ENCODE results near the gene ALDH4A1. TPM values are rescaled to one million over a fixed set of nuclear protein-coding genes. Genes with fewer than 3 reads are reported as not detected.

The ALDH4A1 gene
- total RNA-seq, 4 donors from 2014 or later = 25.1 to 29.5 (median 27.2) TPM

GRCh38 chr1:18927082-18927653 lies 24.8 kb upstream of the ALDH4A1 start:
- Histone ChIP-seq H3K4me3 (no peak overlapping the region), H3K27ac (replicated peaks in 1 of 4) (peak overlapping the region; percentile 59 to 73 (median 69)), H3K4me1 (peaks cover 59 to 89% (median 75%) of the 10 kb centered on the region in 4 donors), H3K27me3 (no peaks in the 10 kb centered on the region), H3K9me3 (no peaks in the 10 kb centered on the region), H3K36me3 (no peaks in the 10 kb centered on the region)
- intact Hi-C loops (cut with DNase I) = no loop called here
- no peak for DNase-seq (ENCODE audit: extremely low spot score)
- TF ChIP-seq EP300 (IDR thresholded peaks at IDR 0.05) (no peak), CTCF (IDR thresholded peaks at IDR 0.05) (no peak), POLR2AphosphoS5 (IDR thresholded peaks at IDR 0.05) (no peak), POLR2A (IDR thresholded peaks at IDR 0.05; ENCODE audit: low read depth) (no peak)
- WGBS = 55% methylated on average over 3 of the region's 16 CpGs

- no peak for DNase-seq (ENCODE audit: extremely low spot score)
- peak overlapping the region in 1 of 4 donors; percentile 12 for H3K4me3 ChIP-seq
- 66% methylated on average over 2 of the region's 13 CpGs for WGBS
- TF ChIP-seq EP300 (IDR thresholded peaks at IDR 0.05) = no peak
- TF ChIP-seq POLR2AphosphoS5 (IDR thresholded peaks at IDR 0.05) = peak in 1 of 2 donors; percentile 41
- H3K27ac ChIP-seq (replicated peaks in 1 of 4) = peak overlapping the region; percentile 59 to 73 (median 69)
- no peaks in the 10 kb centered on the region for H3K9me3 ChIP-seq
- intact Hi-C loops (cut with DNase I) = no loop called here
- H3K36me3 ChIP-seq = no peaks in the 10 kb centered on the region
- H3K4me1 ChIP-seq = peaks cover 66 to 89% (median 79%) of the 10 kb centered on the region in 4 donors
- no peaks in the 10 kb centered on the region for H3K27me3 ChIP-seq
Observed at GRCh38 chr1:18926315-18927081, 24.1 kb upstream of the ALDH4A1 start.

- intact Hi-C loops (cut with DNase I) = no loop called here
- H3K4me3 ChIP-seq = no peak overlapping the region
- DNase-seq (ENCODE audit: extremely low spot score) = no peak
- H3K4me1 ChIP-seq = peaks cover 71 to 87% (median 82%) of the 10 kb centered on the region in 4 donors
- 93% methylated on average over 9 of the region's 9 CpGs for WGBS
- no peaks in the 10 kb centered on the region for H3K9me3 ChIP-seq
- H3K27ac ChIP-seq (replicated peaks in 1 of 4) = no peak overlapping the region
- peaks cover 0 to 7% (median 5%) of the 10 kb centered on the region in 4 donors for H3K36me3 ChIP-seq
- H3K27me3 ChIP-seq = no peaks in the 10 kb centered on the region
- TF ChIP-seq POLR2A (IDR thresholded peaks at IDR 0.05; ENCODE audit: low read depth) = no peak
- TF ChIP-seq CTCF (IDR thresholded peaks at IDR 0.05) = no peak
- no peak for TF ChIP-seq EP300 (IDR thresholded peaks at IDR 0.05)
- TF ChIP-seq POLR2AphosphoS5 (IDR thresholded peaks at IDR 0.05) = no peak
Observed at GRCh38 chr1:18925279-18925678, 22.9 kb upstream of the ALDH4A1 start.

- TF ChIP-seq POLR2AphosphoS5 (IDR thresholded peaks at IDR 0.05) = no peak
- TF ChIP-seq POLR2A (IDR thresholded peaks at IDR 0.05; ENCODE audit: low read depth) = no peak
- TF ChIP-seq CTCF (IDR thresholded peaks at IDR 0.05) = no peak
- TF ChIP-seq EP300 (IDR thresholded peaks at IDR 0.05) = no peak
- Histone ChIP-seq H3K4me3 (no peak overlapping the region), H3K27me3 (no peaks in the 10 kb centered on the region), H3K27ac (replicated peaks in 1 of 4) (peak overlapping the region; percentile 92 to 95 (median 93)), H3K9me3 (no peaks in the 10 kb centered on the region), H3K36me3 (peaks cover 0 to 14% (median 12%) of the 10 kb centered on the region in 4 donors), H3K4me1 (peaks cover 70 to 80% (median 74%) of the 10 kb centered on the region in 4 donors)
- no peak for DNase-seq (ENCODE audit: extremely low spot score)
- intact Hi-C loops (cut with DNase I) = loop anchor here (5.0 kb wide), 1 partner anchor 33 kb away; the partner anchor contains the start of gene IFFO2
- WGBS = 75% methylated on average over 8 of the region's 11 CpGs
Observed at GRCh38 chr1:18924221-18924691, 21.9 kb upstream of the ALDH4A1 start.

GRCh38 chr1:18923756-18924211 lies 21.4 kb upstream of the ALDH4A1 start:
- H3K36me3 ChIP-seq = peaks cover 0 to 18% (median 15%) of the 10 kb centered on the region in 4 donors
- H3K27ac ChIP-seq (replicated peaks in 1 of 4) = peak overlapping the region; percentile 92 to 95 (median 93)
- peaks cover 66 to 75% (median 69%) of the 10 kb centered on the region in 4 donors for H3K4me1 ChIP-seq
- TF ChIP-seq EP300 (IDR thresholded peaks at IDR 0.05) (no peak), POLR2AphosphoS5 (IDR thresholded peaks at IDR 0.05) (no peak), POLR2A (IDR thresholded peaks at IDR 0.05; ENCODE audit: low read depth) (no peak), CTCF (IDR thresholded peaks at IDR 0.05) (no peak)
- H3K9me3 ChIP-seq = no peaks in the 10 kb centered on the region
- H3K27me3 ChIP-seq = no peaks in the 10 kb centered on the region
- intact Hi-C loops (cut with DNase I) = loop anchor here (5.0 kb wide), 1 partner anchor 34 kb away; the partner anchor contains the start of gene IFFO2
- H3K4me3 ChIP-seq = no peak overlapping the region
- no peak for DNase-seq (ENCODE audit: extremely low spot score)
- WGBS = 16% methylated on average over 9 of the region's 14 CpGs

Measured in esophagus muscularis mucosa (tissue), 4 donors.